ENCODE data around the gene KIF26A. TPM values are rescaled to one million over a fixed set of nuclear protein-coding genes. Genes with fewer than 3 reads are reported as not detected.

Gene KIF26A
- total and polyA plus RNA-seq, 2 of the 13 experiments (the other 11 are each of a cell fraction or from before 2014, with no cell fraction given) = not detected

- TF ChIP-seq ZFP36 (IDR thresholded peaks at IDR 0.05; ENCODE audit: borderline replicate concordance, low read depth, low read length, partially characterized antibody) = no peak
Measured at GRCh38 chr14:104226421-104227383, 88.3 kb downstream of the KIF26A start (continued).

GRCh38 chr14:104227806-104228205, 89.4 kb downstream of the KIF26A start:
- DNase-seq (ENCODE audit: low spot score) = no peak
- Histone ChIP-seq H3K4me3 (replicated peaks in 1 of 3; ENCODE audit: insufficient read depth in 1 of 3, low read depth in 2 of 3, low read length in 3 of 3) (no peak overlapping the region), H4K20me1 (ENCODE audit: insufficient read depth, low read length) (no peaks in the 10 kb centered on the region), H3K79me2 (ENCODE audit: insufficient read depth, low read length) (no peaks in the 10 kb centered on the region), H3K4me2 (ENCODE audit: low read depth, low read length) (no peak overlapping the region), H3K4me1 (ENCODE audit: insufficient read depth, low read length) (no peaks in the 10 kb centered on the region), H3K9ac (ENCODE audit: insufficient read depth, low read depth, low read length) (no peak overlapping the region), H3K27me3 (ENCODE audit: control insufficient read depth in 1 of 2, insufficient read depth in 2 of 2, low read length in 2 of 2) (peaks cover 0 to 3% of the 10 kb centered on the region in 2 experiments; a peak in 2 of 5 replicates), H2AFZ (ENCODE audit: low read length) (no peak overlapping the region), H3K9me3 (ENCODE audit: low read length) (peaks cover 15% of the 10 kb centered on the region), H3K36me3 (replicated peaks in 1 of 2; ENCODE audit: control insufficient read depth in 1 of 2, insufficient read depth in 2 of 2, low read length in 2 of 2) (no peaks in the 10 kb centered on the region), H3K27ac (ENCODE audit: extremely low read length, insufficient read depth, low read length) (no peak overlapping the region)
- ChIA-PET CTCF (ENCODE audit: low intra/inter-chr PET ratio, low total read pairs) (no interaction called here), POLR2A (no interaction called here)
- TF ChIP-seq SNAPC5 (CRISPR knock-in tag; IDR thresholded peaks at IDR 0.05; ENCODE audit: borderline replicate concordance) (no peak), MBD4 (IDR thresholded peaks at IDR 0.05; ENCODE audit: borderline replicate concordance, low read length) (no peak), GTF2F1 (IDR thresholded peaks at IDR 0.05; ENCODE audit: low read length) (no peak), ZFP36L1 (CRISPR knock-in tag; IDR thresholded peaks at IDR 0.05) (no peak), ZMYM3 (CRISPR knock-in tag; IDR thresholded peaks at IDR 0.05) (no peak), ZNF546 (CRISPR knock-in tag; conservative IDR thresholded peaks at IDR 0.05) (no peak), ZNF317 (CRISPR knock-in tag; IDR thresholded peaks at IDR 0.05) (no peak), FOXM1 (CRISPR knock-in tag; IDR thresholded peaks at IDR 0.05) (no peak), NFE2L2 (IDR thresholded peaks at IDR 0.05; ENCODE audit: low read length) (no peak), ZBTB33 (CRISPR knock-in tag; IDR thresholded peaks at IDR 0.05) (no peak), ZC3H13 (CRISPR knock-in tag; IDR thresholded peaks at IDR 0.05) (no peak), ZNF569 (CRISPR knock-in tag; IDR thresholded peaks at IDR 0.05; ENCODE audit: borderline replicate concordance) (no peak), HMG20B (CRISPR knock-in tag; conservative IDR thresholded peaks at IDR 0.05) (no peak), ZNF350 (CRISPR knock-in tag; IDR thresholded peaks at IDR 0.05; ENCODE audit: borderline replicate concordance, low read depth) (no peak)
- in situ Hi-C loops (cut with HindIII; ENCODE audit: extremely low pct_ligation_motif_present, low pct_unique_long_range_greater_than_20kb) = no loop called here
- ATAC-seq = no peak
- 11% methylated on average over 1 of the region's 1 CpG for WGBS (ENCODE audit: low lambda C conversion rate)
- FAIRE-seq = no peak
- intact Hi-C loops (cut with micrococcal nuclease; ENCODE audit: unreplicated experiment) = no loop called here
- no TSS peak for BruUV-seq (replicated peaks)

Data from HepG2 (cell line).